HL-60 (cell line): Measurements from ENCODE around the gene EEPD1.

Source experiments
- DNase-seq, 2 experiments: peaks; one replicate each; pipeline ENCODE4 v3.0.0-alpha.2; 2010 to 2020; ENCODE audit warnings: low read depth in 1 of 2, low spot score in 1 of 2
- H3K27ac ChIP-seq: fragments of 250-450 bp; sonication (Bioruptor Pico); replicated peaks from 2 replicates; pipeline ENCODE4 v1.5.1; 2020; ENCODE audit warnings: mild to moderate bottlenecking, moderate library complexity
- H3K27me3 ChIP-seq: fragments of 250-450 bp; sonication (Bioruptor Pico); 2 replicates; pipeline ENCODE4 v1.5.1; 2021; ENCODE audit warnings: mild to moderate bottlenecking, moderate library complexity; ENCODE audit not compliant: insufficient read depth, poor library complexity, severe bottlenecking
- H3K4me3 ChIP-seq: replicated peaks from 2 replicates; pipeline ENCODE4 v1.5.1; 2011; ENCODE audit warnings: mild to moderate bottlenecking, control low read depth, low read length; ENCODE audit not compliant: insufficient read depth
- CTCF ChIP-seq: IDR thresholded peaks from one replicate; pipeline ENCODE4 v1.5.1; 2011; ENCODE audit warnings: low read length, control low read depth, inconsistent platforms; ENCODE audit not compliant: insufficient read depth
- GABPA ChIP-seq: IDR thresholded peaks from 2 replicates; pipeline ENCODE4 v1.6.1; 2012; ENCODE audit warnings: low read depth
- POLR2AphosphoS5 ChIP-seq: IDR thresholded peaks from 2 replicates; pipeline ENCODE4 v1.6.1; 2012; ENCODE audit warnings: low read depth
- REST ChIP-seq: IDR thresholded peaks from 2 replicates; pipeline ENCODE4 v1.6.1; 2012; ENCODE audit warnings: low read depth; ENCODE audit not compliant: insufficient replicate concordance
- SPI1 ChIP-seq: IDR thresholded peaks from 2 replicates; pipeline ENCODE4 v1.6.1; 2012; ENCODE audit warnings: low read depth, mild to moderate bottlenecking, borderline replicate concordance

EEPD1 gene

GRCh38 chr7:36210291-36210922 lies 57.4 kb downstream of the EEPD1 start:
- TF ChIP-seq SPI1: no peak
- TF ChIP-seq CTCF: no peak
- TF ChIP-seq POLR2AphosphoS5: no peak
- TF ChIP-seq REST: no peak
- TF ChIP-seq GABPA: no peak
- H3K4me3 ChIP-seq: no peak overlapping the region
- H3K27ac ChIP-seq: no peak overlapping the region
- DNase-seq: no peak
- no peaks in the 10 kb centered on the region for H3K27me3 ChIP-seq

GRCh38 chr7:36214608-36215456 lies 61.8 kb downstream of the EEPD1 start:
- Histone ChIP-seq H3K4me3 (no peak overlapping the region), H3K27me3 (no peaks in the 10 kb centered on the region), H3K27ac (no peak overlapping the region)
- DNase-seq: no peak
- TF ChIP-seq CTCF (no peak), POLR2AphosphoS5 (no peak), SPI1 (no peak), GABPA (no peak), REST (no peak)

GRCh38 chr7:36215457-36215765 lies 62.4 kb downstream of the EEPD1 start:
- no peak overlapping the region for H3K4me3 ChIP-seq
- DNase-seq: no peak
- TF ChIP-seq SPI1 (no peak), GABPA (no peak), REST (no peak), CTCF (no peak), POLR2AphosphoS5 (no peak)
- H3K27ac ChIP-seq: no peak overlapping the region
- no peaks in the 10 kb centered on the region for H3K27me3 ChIP-seq
